Jurkat, Clone E6-1 (cell line): ENCODE data around the gene NBPF4.
"Not testable (repeated sequence)": the region's sequence is repeated elsewhere in the genome, so short reads cannot be mapped to it uniquely, and the experiment has no call there.

Source experiments
- DNase-seq: peaks from one replicate; pipeline ENCODE4 v3.0.0-alpha.2; 2011; ENCODE audit warnings: low read depth, low spot score
- H3K4me3 ChIP-seq: 2 replicates; pipeline ENCODE4 v1.5.1; 2011; ENCODE audit warnings: mild to moderate bottlenecking, low read length, control low read depth, moderate library complexity

Gene NBPF4

DNA sequence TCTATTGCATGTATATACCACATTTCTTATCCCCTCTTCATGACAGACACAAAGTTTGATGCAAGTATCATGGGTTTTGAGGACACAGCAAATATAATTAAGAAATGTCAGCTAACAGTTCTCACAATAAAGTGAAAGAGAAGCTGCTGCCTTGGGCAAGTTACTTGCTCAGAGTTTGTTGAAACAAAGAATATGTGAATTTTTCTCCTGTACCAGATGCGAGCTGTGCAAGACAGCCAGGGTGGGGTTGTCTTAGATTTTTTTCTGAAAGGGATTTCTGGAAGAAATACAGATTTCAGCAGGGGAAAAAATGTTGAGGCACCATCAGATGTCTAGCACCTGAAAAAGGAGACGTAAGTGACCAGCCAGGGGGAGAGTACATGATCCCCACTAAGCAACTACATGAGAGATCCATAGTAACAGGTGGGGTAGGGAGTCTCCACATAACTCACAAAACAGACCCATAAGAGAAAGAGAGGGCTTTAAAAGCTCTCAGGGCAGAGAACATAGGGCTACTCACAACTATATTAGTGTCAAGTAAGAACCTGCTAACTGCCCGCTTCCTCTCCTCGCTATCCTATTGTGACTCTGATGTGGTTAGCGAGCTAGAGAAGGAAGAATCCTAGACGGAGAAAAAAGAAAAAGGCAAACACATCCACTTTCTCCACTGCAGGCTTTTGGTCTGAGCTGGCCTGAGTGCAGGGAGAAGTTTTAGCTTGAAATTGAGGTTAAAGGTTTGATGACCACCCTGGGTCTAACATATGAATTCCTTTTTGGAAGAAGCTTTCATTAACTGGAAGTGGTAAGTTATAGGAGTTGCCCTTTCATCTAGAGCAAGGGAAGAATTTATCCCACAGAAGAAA is 27.6 kb downstream of the NBPF4 start:
- H3K4me3 ChIP-seq, DNase-seq: not testable (repeated sequence)

DNA sequence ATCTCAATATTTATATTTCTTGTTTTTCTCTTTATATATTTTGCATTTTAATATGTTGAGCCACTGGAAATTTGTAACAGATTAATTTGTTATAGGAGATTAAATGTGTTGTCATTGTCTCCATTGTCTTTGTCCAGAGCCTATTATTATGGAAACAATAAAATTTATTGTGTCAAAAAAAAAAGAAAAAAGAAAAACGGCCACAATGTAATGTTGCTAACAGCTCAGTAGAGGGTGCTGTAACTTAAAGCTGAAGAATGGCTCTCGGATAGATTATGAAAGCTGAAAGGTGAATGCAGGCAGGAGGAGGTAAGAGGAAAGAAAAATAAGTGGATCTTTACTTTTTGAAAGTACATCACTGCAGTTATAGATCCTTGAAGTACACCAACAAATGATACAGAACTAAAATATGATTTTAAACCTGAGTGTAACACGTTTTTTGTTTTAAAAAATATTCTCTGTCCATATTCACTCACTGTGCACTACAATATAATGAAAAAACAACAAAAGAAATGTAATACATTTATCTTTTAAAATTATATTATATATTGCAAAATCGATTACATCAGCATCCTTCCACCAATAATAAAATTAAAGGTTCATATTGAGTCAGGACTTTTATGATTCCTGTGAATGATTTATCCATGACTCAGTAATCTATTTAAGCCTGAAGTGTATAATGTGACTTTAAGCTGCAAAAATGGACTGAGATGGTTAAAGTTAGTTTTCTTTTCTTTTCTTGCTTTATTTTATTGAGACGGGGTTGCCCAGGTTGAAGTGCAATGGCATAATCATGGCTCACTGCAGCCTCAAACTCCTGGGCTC is 29.0 kb downstream of the NBPF4 start:
- H3K4me3 ChIP-seq, DNase-seq: not testable (repeated sequence)

GRCh38 chr1:108211014-108211413 is 32.9 kb downstream of the NBPF4 start:
- H3K4me3 ChIP-seq: no peak overlapping the region
- DNase-seq: no peak

DNA sequence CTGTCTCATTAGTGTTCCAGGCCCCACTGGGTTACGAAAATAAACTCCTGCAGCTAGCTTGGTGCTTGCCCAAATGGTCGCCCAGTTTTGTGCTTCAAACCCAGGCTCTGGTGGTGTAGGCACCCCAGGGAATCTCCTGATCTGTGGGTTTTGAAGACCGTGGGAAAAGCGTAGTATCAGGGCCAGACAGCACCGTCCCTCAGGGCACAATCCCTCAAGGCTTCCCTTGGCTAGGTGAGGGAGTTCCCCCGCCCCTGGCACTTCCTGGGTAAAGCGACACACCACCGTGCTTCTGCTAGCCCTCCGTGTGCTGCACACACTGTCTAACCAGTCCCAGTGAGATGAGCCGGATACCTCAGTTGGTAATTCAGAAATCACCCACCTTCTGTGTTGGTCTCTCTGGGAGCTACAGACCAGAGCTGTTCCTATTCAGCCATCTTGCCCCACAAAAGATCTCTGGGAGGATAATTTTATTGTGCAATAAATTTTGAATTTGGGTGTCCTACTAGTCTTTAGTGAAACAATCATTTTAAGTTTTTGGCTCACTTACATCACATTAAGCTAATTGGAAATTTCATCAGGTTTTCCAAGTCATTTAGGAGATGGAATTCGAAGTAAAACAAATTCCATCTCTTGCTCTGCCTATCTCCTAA is 34.3 kb downstream of the NBPF4 start:
- H3K4me3 ChIP-seq: no peak overlapping the region
- no peak for DNase-seq

GRCh38 chr1:108208724-108209446 is 35.0 kb downstream of the NBPF4 start:
- DNase-seq: no peak
- H3K4me3 ChIP-seq: no peak overlapping the region

GRCh38 chr1:108203582-108203981 is 40.3 kb downstream of the NBPF4 start:
- not testable (repeated sequence) for H3K4me3 ChIP-seq, DNase-seq

DNA sequence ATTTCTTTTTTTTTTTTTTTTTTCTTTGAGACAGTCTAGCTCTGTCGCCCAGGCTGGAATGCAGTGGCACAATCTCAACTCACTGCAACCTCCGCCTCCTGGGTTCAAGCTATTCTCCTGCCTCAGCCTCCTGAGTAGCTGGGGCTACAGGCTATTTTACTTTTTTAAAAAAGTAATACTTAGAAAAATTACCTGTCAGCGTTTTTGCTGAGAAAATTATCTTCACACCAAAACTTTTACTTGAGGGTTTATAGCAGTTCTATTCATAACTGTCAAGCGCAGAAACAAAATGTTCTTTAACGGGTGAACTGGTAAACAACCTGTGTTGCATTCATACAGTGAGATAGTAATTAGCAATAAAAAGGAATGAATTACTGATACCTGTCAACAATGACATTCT is 42.2 kb downstream of the NBPF4 start:
- no peak overlapping the region for H3K4me3 ChIP-seq
- no peak for DNase-seq

DNA sequence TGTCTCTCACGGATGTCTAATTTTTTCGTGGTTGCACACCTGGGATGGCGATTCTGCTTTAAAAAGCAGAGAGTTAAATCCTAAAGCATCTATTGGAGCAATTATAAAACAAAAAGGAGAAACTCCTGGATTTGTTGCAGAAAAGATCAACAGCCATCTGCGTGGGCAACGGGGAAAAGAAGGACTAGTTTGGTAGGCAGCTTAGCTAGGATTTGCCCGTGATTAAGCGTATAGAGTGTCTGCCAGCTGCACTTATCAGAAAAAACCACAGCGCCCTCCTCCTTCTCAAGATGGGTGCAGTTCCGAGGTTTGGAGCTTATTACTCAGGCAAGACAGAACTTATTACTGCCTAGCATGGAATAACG is 43.2 kb downstream of the NBPF4 start:
- DNase-seq: peak; percentile 71
- H3K4me3 ChIP-seq: peak overlapping the region; percentile 86

DNA sequence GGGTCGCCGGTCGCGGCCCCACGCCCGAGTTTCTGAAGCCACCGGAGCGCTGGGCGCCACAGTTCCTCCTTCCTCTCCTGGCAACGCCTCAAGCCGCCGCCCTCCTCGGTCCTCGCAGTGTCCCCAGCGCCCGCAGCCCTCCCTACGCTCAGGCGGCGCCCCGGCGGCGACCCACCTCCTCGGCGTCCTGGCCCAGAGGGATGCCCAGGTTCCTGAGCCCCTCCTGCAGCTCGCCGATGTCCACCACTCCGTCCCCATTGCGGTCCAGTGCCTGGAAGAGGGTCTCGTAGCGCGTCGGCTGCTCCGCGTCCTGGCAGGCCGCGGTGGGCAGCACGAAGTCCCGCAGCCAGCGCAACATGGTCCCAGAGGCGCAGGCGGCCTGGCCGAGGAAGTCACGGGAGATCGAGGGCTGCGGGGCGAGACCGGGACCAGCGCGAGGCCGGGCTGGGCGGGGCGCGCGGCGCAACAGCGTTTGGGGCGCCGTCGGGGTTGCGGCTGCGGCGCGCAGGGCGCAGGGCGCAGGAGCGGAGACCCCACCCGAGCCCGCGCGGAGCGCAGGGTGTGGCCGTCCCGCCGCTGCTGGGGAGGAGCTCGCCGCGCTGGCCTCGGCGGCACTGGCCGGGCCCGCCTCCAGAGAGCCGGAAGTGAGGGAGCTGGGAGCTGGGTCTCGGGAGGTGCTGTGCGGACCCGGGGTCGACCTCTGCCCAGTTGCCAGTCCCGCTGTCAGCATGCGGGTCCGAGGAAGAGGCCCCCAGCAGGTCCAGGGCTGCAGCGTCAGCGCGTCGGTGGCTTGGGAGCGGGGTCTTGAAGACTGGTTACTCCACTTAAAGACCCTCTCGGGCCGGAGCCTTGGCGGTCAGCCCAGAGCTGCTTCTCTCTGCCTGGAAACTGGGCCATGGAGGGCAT is 43.8 kb downstream of the NBPF4 start, which contains the start of gene SLC25A24:
SLC25A24 (minus strand) TSS at position 563 of the 906 bp plus-strand sequence; CDS start at position 358, 205 bp downstream.
- DNase-seq: peak; percentile 47
- H3K4me3 ChIP-seq: peak within 1 kb of the TSS; percentile 86

DNA sequence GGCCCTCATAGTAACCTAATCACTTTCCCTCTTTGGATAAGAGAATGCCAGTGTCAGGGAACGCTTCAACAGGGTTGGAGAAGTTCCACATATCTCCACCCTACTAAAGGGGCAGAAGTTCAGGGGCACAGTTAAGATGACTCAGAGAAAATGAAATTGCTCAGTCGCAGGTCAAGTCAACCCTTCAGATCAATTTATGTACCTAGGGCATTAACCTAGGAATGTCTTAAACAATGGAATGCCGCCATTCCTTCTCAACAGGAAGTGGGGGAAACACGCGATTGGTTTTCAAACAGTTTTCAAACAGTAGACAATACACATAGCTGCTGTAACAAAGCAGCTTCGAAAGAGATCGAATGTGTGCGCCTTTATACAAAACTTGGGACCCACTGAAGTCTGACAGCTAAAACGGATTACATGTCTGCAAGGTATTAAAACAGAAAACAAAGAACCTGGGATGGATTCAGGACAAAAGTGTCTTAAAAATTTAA is 44.6 kb downstream of the NBPF4 start:
- peak overlapping the region; percentile 86 for H3K4me3 ChIP-seq
- DNase-seq: no peak

DNA sequence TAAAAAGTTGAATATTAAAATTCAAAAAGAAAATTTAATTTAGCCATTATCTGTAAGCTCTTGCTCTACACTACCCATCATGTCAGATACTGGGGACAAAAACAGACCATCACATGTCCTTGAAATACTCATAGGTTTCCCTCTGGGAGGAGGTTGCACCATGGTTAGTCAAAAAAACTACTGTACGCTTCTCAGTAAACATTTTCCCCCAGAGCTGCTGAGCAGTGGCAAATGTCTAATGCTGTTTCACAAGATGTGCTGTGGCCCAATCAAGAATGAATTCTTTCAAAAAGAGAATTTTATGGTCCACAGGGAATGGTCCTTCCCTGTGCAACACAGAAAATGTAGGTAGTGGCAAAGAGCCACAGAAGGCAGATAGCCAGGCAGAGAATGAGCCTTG is 49.8 kb downstream of the NBPF4 start:
- H3K4me3 ChIP-seq: no peak overlapping the region
- no peak for DNase-seq

DNA sequence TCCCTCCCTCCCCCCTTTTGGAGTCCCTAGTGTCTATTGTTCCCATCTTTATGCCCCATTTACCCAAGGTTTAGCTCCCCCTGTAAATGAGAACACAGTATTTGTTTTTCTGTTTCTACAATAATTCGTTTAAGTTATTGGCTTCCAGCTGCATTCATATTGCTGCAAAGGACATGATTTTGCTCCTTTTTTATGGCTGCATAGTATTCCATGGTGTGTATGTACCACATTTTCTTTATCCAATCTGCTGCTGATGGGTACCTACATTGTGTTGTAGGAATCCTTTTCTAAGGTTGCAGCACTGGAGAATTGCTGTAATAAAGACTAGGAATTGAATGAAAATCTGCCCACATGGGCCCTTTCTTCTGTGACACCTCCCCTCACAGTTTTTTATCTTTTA is 50.5 kb downstream of the NBPF4 start:
- DNase-seq: no peak
- no peak overlapping the region for H3K4me3 ChIP-seq

- no peak for DNase-seq
- no peak overlapping the region for H3K4me3 ChIP-seq
These were observed 51.3 kb downstream of the NBPF4 start for GRCh38 chr1:108192581-108192980.

DNA sequence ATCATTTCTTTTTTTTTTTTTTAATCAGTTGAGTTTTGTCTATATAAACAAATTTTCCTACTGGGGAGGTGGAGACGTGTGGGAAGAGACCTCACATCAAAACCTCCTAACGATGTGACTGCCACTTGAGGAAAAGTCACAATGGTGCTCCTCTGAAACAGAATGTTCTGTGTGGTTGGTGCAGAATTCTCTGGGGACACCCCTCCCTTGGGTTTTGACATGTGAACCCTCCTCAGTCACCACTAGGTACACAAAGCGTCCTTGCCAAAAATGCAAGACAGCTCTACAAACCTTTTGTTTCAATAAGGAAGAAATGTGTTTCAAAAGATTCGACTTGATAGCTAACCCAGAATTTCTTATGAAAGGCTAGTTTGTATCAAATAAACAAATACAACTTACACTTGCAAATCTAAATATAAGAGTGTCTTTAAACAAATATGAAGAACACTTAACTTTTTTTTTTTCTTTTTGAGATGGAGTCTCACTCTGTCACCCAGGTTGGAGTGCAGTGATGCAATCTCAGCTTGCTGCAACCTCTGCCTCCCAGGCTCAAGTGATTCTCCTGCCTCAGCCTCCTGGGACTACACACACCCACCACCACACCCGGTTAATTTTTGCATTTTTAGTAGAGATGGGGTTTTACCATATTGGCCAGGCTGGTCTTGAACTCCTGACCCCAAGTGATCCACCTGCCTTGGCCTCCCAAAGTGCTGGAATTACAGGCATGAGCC is 53.0 kb downstream of the NBPF4 start:
- no peak for DNase-seq
- no peak overlapping the region for H3K4me3 ChIP-seq

DNA sequence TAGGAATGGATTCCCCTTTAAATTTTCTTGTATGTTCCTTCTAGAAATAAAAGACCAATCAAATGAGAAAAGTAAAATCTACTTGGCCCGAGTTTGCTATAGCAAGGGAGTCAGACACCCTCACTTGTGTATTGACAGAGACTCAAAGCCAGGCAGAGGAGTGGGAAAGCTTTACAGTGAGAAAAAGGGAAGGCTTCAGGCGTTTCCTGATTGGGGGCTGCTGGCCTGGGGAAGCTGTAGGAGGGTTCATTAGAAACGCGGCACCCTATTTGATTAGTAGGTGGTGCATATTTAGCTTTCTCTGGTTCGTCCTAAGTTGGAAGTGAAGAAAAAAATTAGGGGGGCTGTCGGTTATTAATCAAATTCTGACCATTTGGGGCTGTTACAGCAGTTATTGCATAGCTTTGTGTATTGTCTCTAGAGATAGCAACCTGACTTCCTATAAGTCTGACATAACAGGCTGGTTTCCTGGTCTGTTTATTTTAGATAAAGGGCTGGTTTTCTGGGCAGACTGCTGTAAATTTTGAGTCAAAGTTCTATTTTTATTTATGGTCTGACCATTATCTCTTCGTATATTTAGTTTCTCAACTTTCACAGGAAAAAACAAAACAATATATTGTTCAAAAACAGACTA is 53.8 kb downstream of the NBPF4 start:
- no peak overlapping the region for H3K4me3 ChIP-seq
- no peak for DNase-seq

GRCh38 chr1:108188801-108189200 is 55.1 kb downstream of the NBPF4 start:
- no peak overlapping the region for H3K4me3 ChIP-seq
- no peak for DNase-seq
